Measurements from ENCODE around the gene DLG2.
"Not testable (repeated sequence)": the region's sequence is repeated elsewhere in the genome, so short reads cannot be mapped to it uniquely, and the experiment has no call there.

DLG2 gene

DNA sequence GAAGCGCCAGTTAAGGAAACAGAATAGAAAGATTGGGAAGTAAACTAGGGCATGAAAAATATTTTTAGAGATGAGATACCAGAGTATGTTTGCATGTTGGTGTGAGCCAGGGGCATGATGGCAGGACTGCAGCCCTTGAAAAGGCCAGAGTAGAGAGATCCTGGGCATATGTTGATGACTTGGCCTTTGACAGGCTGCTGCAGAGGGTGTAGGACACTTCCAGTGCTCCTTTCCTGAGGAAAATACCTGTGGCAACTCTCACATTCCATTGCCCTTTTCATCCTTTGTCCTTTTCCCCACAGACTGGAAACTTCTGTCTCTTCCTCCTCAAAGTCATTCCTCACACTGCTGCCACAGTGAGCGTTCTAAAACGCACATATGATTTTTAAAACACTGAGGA, 2190.3 kb downstream of the DLG2 start:
- no peak overlapping the region for H3K4me3 ChIP-seq (replicated peaks; ENCODE audit: low read depth, low read length)
- TF ChIP-seq, protein P1, sequence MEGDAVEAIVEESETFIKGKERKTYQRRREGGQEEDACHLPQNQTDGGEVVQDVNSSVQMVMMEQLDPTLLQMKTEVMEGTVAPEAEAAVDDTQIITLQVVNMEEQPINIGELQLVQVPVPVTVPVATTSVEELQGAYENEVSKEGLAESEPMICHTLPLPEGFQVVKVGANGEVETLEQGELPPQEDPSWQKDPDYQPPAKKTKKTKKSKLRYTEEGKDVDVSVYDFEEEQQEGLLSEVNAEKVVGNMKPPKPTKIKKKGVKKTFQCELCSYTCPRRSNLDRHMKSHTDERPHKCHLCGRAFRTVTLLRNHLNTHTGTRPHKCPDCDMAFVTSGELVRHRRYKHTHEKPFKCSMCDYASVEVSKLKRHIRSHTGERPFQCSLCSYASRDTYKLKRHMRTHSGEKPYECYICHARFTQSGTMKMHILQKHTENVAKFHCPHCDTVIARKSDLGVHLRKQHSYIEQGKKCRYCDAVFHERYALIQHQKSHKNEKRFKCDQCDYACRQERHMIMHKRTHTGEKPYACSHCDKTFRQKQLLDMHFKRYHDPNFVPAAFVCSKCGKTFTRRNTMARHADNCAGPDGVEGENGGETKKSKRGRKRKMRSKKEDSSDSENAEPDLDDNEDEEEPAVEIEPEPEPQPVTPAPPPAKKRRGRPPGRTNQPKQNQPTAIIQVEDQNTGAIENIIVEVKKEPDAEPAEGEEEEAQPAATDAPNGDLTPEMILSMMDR (IDR thresholded peaks at IDR 0.05; ENCODE audit: low read length, missing control alignments): no peak
- no peak for DNase-seq (ENCODE audit: low read depth)

DNA sequence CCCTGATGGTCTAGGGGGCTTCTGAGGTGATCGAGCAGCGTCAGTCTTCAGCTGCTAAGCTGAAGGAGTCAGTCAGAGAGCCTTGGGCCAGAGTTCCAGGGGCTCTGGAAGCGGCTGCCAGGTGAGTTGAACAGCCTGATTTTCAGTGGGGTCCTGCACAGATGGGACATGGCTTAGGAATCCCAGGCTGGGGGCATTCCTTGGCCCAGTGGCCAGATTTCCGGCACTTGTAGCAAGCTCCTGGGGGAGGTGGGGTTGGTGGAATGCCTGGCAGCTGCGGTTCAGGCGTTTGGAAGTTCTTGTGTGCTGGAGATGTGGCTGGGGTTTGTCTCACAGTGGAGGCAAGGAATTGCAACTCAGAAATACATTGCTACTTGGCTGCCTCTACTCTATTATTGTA, 2192.3 kb downstream of the DLG2 start:
- H3K4me3 ChIP-seq (replicated peaks; ENCODE audit: low read depth, low read length); DNase-seq (ENCODE audit: low read depth): not testable (repeated sequence)

DNA sequence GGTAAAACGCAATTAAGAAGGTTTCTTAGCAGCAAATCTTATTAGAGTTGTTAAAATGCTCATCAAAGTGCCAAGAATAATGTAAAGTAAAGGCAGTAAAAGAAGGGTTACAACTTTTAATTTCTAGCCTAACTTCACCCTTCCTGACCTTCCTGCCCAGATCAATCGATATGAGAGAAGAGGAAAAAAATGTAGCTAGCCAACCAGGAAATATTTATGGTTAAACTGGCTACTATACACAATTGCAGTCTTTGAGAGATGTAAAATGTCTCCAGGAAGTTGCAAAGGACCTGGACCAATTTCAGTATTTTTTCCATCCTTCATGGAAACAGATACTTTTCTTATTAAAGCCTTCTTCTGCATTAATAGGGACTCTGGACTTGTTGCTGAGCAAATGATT, 2199.2 kb downstream of the DLG2 start:
- DNase-seq (ENCODE audit: low read depth): no peak
- TF ChIP-seq, protein P1 (IDR thresholded peaks at IDR 0.05; ENCODE audit: low read length, missing control alignments): no peak
- H3K4me3 ChIP-seq (replicated peaks; ENCODE audit: low read depth, low read length): no peak overlapping the region

GRCh38 chr11:83427501-83427900, 2199.6 kb downstream of the DLG2 start:
- DNase-seq (ENCODE audit: low read depth): no peak
- H3K4me3 ChIP-seq (replicated peaks; ENCODE audit: low read depth, low read length): no peak overlapping the region
- TF ChIP-seq, protein P1 (IDR thresholded peaks at IDR 0.05; ENCODE audit: low read length, missing control alignments): no peak

GRCh38 chr11:83425137-83425466, 2202.0 kb downstream of the DLG2 start:
- no peak overlapping the region for H3K4me3 ChIP-seq (replicated peaks; ENCODE audit: low read depth, low read length)
- TF ChIP-seq, protein P1 (IDR thresholded peaks at IDR 0.05; ENCODE audit: low read length, missing control alignments): no peak
- DNase-seq (ENCODE audit: low read depth): no peak

DNA sequence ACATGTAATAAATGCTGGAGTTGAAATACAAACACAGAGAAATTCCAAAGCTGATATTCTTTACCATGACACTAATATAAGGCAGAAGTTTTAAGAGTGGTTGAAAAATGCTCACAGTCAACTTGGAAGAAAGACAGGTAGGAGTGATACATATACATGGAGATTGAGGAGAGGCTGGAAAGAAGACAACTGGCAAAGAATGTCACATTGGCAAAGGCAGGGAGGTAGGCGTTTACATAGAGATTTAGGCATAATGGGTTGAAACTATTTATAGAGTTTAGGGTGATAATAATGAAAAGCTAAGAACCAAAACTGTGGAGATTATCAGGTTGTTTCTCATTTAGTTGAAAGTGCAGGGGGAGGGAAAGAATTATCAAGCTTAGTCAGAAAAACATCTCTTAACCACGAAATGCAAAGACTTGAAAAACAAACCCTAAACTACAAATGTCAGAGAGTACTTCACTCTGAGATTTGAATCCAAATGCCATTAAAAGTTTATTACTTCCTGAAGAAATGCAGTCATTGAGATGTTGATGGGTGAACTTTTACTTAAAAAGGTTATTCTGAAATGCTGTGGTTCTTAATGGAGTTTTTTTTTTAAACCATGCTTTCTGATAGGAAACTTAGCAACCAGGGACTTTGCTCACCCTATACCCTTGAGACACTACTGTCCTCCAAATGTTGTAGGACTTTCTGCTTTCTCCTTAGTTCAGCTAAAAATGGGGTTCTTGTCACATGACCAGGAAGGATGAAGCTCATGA, 2202.6 kb downstream of the DLG2 start:
- TF ChIP-seq, protein P1 (IDR thresholded peaks at IDR 0.05; ENCODE audit: low read length, missing control alignments): no peak
- no peak overlapping the region for H3K4me3 ChIP-seq (replicated peaks; ENCODE audit: low read depth, low read length)
- DNase-seq (ENCODE audit: low read depth): no peak

DNA sequence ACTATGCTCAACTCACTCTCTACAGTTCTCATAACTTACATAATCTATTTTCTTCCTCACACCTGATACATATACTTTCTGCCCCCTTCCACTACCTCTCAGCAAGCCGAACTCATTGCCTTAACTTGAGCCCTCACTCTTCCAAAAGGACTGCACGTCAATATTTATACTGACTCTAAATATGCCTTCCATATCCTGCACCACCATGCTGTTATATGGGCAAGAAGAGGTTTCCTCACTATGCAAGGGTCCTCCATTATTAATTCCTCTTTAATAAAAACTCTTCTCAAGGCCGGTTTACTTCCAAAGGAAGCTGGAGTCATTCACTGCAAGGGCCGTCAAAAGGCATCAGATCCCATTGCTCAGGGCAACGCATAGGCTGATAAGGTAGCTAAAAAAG, 2204.5 kb downstream of the DLG2 start:
- DNase-seq (ENCODE audit: low read depth); H3K4me3 ChIP-seq (replicated peaks; ENCODE audit: low read depth, low read length): not testable (repeated sequence)
